Measurements from ENCODE around the gene IZUMO1.

DNA sequence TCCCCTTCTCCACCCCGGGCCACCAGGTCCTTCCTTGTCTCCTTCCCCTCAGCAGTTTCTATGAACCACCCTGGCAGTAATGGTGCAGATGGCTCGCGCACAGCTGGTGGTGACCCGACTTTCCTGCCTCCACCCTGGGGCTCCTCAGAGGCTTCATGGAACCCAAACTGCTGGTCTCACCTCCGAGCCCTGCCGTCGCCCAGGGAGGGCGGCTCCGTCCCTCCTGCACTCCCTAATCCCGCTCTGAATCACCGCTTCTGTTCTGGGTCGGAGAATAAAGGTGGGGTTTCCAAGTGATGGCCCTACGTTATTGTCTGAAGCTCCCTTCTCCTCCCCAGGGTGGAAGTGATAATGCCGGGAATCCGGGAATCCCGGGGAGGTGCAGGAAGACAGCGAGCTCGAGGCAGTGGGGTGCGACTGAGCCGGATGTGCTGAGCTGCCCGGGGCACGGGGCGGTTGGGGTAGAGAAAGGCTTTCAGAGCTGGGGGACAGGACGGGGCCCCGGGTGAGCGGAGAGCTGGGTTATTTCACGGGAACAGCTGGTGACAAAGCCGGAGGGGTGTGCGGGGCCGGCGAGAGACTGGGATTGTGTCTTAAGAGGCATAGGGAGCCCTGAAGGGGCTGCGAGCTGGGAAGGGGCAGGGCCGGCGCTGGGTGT, 50.2 kb downstream of the IZUMO1 start:
- TF ChIP-seq, protein P1, sequence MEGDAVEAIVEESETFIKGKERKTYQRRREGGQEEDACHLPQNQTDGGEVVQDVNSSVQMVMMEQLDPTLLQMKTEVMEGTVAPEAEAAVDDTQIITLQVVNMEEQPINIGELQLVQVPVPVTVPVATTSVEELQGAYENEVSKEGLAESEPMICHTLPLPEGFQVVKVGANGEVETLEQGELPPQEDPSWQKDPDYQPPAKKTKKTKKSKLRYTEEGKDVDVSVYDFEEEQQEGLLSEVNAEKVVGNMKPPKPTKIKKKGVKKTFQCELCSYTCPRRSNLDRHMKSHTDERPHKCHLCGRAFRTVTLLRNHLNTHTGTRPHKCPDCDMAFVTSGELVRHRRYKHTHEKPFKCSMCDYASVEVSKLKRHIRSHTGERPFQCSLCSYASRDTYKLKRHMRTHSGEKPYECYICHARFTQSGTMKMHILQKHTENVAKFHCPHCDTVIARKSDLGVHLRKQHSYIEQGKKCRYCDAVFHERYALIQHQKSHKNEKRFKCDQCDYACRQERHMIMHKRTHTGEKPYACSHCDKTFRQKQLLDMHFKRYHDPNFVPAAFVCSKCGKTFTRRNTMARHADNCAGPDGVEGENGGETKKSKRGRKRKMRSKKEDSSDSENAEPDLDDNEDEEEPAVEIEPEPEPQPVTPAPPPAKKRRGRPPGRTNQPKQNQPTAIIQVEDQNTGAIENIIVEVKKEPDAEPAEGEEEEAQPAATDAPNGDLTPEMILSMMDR (IDR thresholded peaks at IDR 0.05; ENCODE audit: insufficient read depth, low read length, poor library complexity, severe bottlenecking) = no peak
- TF ChIP-seq EZH2phosphoT487 (conservative IDR thresholded peaks at IDR 0.05; ENCODE audit: low read length) = no peak

Data from SU-DHL-6 (cell line).